HG02885 (cell line): ENCODE results near the gene LMLN.
"Not testable (repeated sequence)": the region's sequence is repeated elsewhere in the genome, so short reads cannot be mapped to it uniquely, and the experiment has no call there.

ENCODE experiments used
- ATAC-seq: cut with Tn5 transposase; IDR thresholded peaks from one replicate; pipeline ENCODE4 v1.9.1; 2021; ENCODE audit warnings: mild to moderate bottlenecking; ENCODE audit not compliant: unreplicated experiment, poor library complexity

The LMLN gene

DNA sequence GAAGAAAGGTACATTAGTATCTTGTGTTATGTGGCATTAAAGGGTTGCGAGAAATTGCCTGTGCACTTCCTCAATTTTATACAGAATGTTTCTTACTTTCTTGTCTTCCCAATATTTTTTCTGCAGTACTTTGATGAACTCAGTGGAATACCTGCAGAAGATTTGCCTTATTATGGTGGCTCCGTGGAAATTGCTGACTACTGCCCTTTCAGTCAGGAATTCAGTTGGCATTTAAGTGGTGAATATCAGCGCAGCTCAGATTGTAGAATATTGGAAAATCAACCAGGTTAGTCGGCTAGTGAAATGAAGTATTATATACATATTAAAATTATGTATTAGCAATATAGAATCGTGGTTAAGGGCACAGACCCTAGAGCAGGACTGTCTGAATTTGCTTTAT, 61.3 kb downstream of the LMLN start:
- ATAC-seq: no peak

DNA sequence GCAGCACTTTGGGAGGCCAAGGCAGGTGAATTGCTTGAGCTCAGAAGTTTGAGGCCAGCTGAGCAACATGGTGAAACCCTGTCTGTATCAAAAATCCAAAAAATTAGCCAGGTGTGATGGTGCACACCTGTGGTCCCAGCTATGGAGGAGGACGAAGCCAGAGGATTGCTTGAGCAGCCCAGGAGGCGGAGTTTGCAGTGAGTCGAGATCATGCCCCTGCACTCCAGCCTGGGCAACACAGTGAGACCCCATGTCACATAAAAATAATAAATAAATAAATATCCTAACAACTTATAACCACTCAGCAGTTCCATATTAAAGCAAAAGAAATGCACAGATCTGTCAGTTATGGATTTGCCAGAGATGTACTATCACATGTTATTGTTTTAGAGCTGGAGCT, 62.6 kb downstream of the LMLN start:
- no peak for ATAC-seq

GRCh38 chr3:198025644-198026043, 65.6 kb downstream of the LMLN start:
- ATAC-seq: no peak

DNA sequence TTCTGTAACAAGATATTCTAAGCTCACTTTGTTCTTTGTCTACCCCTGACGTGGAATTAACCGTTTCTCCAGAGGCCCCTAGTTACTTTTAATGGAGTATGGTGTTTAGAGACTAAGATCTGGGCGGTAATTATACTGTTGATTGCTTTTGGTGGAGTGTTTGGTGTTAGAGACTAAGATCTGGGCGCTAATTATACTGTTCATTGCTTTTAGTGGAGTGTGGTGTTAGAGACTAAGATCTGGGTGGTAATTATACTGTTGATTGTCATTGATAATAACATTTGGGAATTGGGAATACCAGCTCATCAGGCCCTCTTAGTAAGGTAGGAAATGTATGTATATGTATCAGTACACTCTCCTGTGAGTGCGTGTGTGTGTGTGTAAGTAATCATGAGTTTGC, 66.6 kb downstream of the LMLN start:
- ATAC-seq: no peak

- no peak for ATAC-seq
Observed at GRCh38 chr3:198027045-198027798, 67.2 kb downstream of the LMLN start.

GRCh38 chr3:198027799-198028390, 67.9 kb downstream of the LMLN start:
- ATAC-seq: no peak

GRCh38 chr3:198028718-198029117, 68.7 kb downstream of the LMLN start:
- no peak for ATAC-seq

DNA sequence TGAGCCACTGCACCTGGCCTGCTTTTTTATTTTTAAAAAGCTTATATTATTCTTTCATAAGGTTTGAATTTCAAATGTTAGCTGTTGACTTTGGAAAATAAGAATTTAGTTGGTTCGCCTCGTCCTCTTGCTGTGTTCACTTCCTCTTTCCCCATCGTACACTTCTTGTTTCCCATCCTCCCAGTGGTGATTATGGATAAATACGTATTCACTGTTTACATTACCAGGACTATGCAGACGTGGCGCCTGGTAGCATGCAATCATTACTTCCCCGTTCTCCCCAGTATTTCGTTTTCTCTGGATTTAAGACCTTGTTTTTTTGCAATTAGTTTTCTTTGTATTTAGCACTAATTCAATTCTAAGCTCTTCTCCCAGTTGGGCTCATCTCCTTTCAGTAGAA, 70.1 kb downstream of the LMLN start:
- ATAC-seq: no peak

GRCh38 chr3:198030726-198031125, 70.7 kb downstream of the LMLN start:
- no peak for ATAC-seq

- ATAC-seq: no peak
Observed at GRCh38 chr3:198032039-198032936, 72.3 kb downstream of the LMLN start.

DNA sequence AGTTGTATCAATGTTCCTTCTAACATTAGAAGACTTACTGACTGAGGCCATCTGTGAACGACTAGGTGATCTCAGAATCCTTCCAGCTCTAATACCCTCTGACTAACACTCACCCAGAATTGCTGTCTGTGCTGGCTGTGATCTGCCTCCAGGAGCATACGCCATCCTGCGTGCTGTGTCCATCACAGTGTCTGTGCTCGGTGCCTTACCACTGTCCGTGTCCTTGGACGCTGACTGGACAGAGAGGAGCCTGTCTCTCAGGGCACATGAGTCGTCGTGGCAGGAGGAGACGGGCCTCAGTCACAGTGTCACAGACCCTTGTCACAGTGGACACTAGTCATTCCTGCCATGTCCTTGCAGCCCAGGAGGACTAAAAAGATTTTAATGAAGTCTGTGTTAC, 83.1 kb downstream of the LMLN start:
- no peak for ATAC-seq

DNA sequence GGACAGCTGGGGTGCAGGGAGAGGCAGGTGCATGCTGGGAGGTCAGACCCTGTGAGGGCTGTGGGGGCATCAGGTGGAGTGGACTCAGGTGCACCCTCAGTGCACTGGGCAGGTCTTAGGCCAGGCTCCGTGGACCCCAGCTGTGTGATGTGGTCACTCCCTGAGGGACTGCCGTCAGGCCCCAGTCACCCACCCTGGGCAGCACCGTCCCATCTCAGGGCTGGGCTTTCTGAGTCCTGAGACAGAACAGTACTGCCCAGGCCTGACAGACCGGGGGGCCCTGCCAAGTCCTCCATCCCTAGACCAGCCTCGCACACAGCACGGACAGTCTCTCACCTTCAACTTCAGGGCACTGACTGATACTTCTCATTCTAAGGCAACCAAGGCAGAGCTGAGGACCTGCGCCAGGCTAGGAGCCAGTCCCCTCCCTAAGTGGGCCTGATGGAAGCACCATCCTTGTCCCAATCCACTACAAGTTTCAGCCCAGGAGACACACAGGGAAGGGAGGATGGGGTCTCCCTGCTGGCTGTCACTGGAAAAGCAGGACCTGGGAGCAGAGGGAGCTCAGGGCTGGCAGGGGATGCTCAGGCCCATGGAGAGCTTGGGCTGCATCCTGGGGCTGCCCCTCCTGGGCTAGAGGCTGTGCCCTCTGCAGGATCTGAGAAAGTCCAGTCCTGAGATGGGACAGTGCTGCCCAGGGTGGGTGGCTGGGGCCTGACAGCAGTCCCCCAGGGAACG, 86.3 kb downstream of the LMLN start:
- ATAC-seq: no peak

GRCh38 chr3:198048445-198048844, 88.4 kb downstream of the LMLN start:
- ATAC-seq: no peak

GRCh38 chr3:198051836-198052235, 91.8 kb downstream of the LMLN start:
- ATAC-seq: no peak

DNA sequence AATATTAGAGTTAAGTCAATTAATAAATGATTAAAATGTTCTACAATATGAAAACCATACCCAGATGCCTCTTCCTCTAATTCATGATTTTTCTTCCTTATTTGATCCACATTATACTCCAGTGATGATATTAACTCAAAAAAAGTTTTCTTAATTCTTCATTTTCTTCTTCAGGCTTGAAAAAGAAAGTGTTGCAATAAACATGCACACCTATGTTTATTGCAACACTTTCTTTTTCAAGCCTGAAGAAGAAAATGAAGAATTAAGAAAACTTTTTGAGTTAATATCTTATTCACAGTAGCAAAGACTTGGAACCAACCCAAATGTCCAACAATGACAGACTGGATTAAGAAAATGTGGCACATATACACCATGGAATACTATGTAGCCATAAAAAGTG, 93.4 kb downstream of the LMLN start:
- not testable (repeated sequence) for ATAC-seq

- ATAC-seq: no peak
Observed at GRCh38 chr3:198061119-198062067, 101.4 kb downstream of the LMLN start.

DNA sequence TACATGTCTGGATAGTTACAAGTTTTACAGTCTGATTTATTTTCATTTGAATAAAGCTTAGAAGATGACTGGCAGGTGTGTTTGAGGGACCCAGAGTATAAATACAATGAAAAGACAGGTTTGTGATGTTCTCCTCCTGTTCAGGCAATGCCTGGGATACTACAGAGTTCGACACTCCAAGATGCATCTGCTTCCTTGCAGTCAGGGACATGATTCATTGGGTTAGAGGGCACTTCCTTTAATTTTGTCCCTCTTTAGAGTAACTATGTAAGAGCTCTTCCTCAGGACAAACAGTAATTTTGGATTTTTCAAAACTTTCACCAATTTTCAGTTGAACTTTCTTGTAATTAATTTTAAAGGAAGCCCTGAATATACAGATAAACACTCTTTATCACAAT, 102.0 kb downstream of the LMLN start:
- ATAC-seq: no peak

- ATAC-seq: no peak
Observed at GRCh38 chr3:198064420-198064819, 104.4 kb downstream of the LMLN start.

DNA sequence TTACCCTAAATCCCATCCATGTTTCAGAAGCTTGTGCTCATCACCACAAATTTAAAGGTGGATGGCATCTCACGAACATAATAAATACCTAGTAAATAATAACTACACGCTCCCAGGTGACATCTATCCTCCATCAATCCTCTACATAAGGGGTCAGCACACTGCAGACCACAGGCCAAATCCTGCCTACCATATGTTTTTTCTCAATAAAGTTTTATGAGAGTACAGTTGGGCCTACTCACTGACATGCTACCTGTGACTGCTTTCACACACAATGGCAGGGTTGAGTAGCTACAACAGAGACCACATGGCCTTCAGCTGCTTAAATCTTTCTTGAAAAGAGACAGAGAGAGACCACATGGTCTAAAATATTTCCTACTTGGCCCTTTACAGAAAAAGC, 105.9 kb downstream of the LMLN start:
- no peak for ATAC-seq
